Activated CD8-positive, alpha-beta T cell treated with anti-CD3 and anti-CD28 coated beads for 36 hours (primary cell): Measurements from ENCODE around the gene CDC42EP4. TPM values are rescaled to one million over a fixed set of nuclear protein-coding genes. Genes with fewer than 3 reads are reported as not detected.

ENCODE experiments used
- ATAC-seq: fragments of 200-7000 bp; cut with Tn5 transposase; one replicate; pipeline ENCODE4 v1.10.0; 2021; ENCODE audit warnings: mild to moderate bottlenecking, moderate library complexity
- CTCF ChIA-PET: fragments of 350-600 bp; sonication (Branson Sonifier 250); formaldehyde crosslinking; loops from one replicate; lab custom pipeline; 2021; ENCODE audit warnings: antibody characterized with exemption; lab: Charles Lee
- POLR2A ChIA-PET: fragments of 350-600 bp; sonication (Branson Sonifier 250); formaldehyde crosslinking; loops from one replicate; lab custom pipeline; 2021; ENCODE audit warnings: antibody characterized with exemption; lab: Charles Lee
- DNase-seq: peaks from one replicate; pipeline ENCODE4 v3.0.0-alpha.2; 2020
- H3K27ac Mint-ChIP-seq: one replicate; pipeline ENCODE4 v1.8.0; 2021; ENCODE audit warnings: mild to moderate bottlenecking, mixed read lengths
- H3K27me3 Mint-ChIP-seq: one replicate; pipeline ENCODE4 v1.8.0; 2021; ENCODE audit warnings: mixed read lengths
- H3K36me3 Mint-ChIP-seq: one replicate; pipeline ENCODE4 v1.8.0; 2021; ENCODE audit warnings: low read depth, mixed read lengths
- H3K4me1 Mint-ChIP-seq: one replicate; pipeline ENCODE4 v1.8.0; 2021; ENCODE audit warnings: low read depth, mixed read lengths
- H3K4me3 Mint-ChIP-seq: one replicate; pipeline ENCODE4 v1.8.0; 2021; ENCODE audit warnings: mild to moderate bottlenecking, moderate library complexity, mixed read lengths
- H3K9me3 Mint-ChIP-seq: one replicate; pipeline ENCODE4 v1.8.0; 2021; ENCODE audit warnings: mixed read lengths
- intact Hi-C: fragments of 100-400 bp; cut with micrococcal nuclease; formaldehyde crosslinking; loops from one replicate; pipeline ENCODE4 v1.10.0; 2022
- total RNA-seq, 2 experiments: library from RNA; stranded (reverse); gene quantifications; one replicate each; pipeline ENCODE4 v1.2.3, GENCODE V29; 2021
- TF ChIP-seq, protein P1 (sequence below): fragments of 200-600 bp; IDR thresholded peaks from one replicate; pipeline ENCODE4 v1.8.0; 2022; ENCODE audit warnings: antibody characterized with exemption, mild to moderate bottlenecking

The CDC42EP4 gene
- total RNA-seq, 2 experiments from 2014 or later = 0.72 to 1.1 TPM

DNA sequence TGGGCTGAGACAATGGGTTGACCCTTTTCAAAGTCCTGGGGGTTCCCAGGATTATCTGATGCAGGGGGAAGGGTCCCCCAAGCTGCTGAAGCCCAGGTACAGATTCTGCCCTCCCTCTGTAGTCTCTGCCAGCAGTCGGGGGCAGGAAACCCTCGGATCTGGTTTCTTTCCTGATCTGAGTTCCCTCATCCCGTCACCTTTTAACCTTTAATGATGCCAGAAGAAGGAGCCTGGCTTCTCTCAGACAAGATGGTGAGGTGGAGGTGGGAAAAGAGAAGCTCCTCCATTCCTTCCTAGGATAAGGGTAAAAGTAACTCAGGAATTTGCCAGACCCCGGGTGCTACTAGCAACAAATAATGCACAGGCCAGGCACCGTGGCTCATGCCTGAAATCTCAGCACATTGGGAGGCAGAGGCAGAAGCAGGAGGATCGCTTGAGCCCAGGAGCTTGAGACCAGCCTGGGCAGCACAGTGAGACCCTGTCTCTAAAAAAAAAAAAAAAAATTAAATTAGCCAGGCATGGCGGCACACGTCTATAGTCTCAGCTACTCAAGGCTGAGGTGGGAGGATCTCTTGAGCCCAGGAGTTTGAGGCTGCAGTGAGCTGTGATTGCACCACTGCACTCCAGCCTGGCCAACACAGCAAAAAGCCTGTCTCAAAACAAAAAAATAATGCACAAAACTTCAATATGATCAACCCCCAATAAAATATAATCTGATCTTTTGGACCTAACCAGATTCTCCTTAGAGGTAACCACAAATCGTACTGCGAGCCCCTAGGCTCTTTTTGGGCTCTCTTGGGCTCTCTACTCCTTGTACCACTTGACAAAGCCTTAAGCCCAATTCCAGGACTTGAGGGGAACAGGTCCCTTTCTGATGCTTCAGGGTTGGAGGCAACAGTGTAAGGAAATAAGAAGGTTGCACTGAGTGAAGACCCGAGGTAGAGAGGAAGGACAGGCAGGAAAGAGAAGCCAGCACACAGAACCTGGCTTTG is 5.7 kb downstream of the CDC42EP4 start:
- intact Hi-C loops = no loop called here
- Mint-ChIP-seq H3K36me3 (no peaks in the 10 kb centered on the region), H3K27ac (no peak overlapping the region), H3K4me1 (peaks cover 11% of the 10 kb centered on the region), H3K27me3 (peaks cover 13% of the 10 kb centered on the region), H3K4me3 (no peak overlapping the region), H3K9me3 (no peaks in the 10 kb centered on the region)
- TF ChIP-seq, protein P1, sequence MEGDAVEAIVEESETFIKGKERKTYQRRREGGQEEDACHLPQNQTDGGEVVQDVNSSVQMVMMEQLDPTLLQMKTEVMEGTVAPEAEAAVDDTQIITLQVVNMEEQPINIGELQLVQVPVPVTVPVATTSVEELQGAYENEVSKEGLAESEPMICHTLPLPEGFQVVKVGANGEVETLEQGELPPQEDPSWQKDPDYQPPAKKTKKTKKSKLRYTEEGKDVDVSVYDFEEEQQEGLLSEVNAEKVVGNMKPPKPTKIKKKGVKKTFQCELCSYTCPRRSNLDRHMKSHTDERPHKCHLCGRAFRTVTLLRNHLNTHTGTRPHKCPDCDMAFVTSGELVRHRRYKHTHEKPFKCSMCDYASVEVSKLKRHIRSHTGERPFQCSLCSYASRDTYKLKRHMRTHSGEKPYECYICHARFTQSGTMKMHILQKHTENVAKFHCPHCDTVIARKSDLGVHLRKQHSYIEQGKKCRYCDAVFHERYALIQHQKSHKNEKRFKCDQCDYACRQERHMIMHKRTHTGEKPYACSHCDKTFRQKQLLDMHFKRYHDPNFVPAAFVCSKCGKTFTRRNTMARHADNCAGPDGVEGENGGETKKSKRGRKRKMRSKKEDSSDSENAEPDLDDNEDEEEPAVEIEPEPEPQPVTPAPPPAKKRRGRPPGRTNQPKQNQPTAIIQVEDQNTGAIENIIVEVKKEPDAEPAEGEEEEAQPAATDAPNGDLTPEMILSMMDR = no peak
- ATAC-seq (no peak), DNase-seq (no peak)
- POLR2A ChIA-PET = no interaction called here
- CTCF ChIA-PET = interaction anchor here (0.9 to 2.1 kb wide), 2 partner anchors 64 to 79 kb away, joined by 3 to 6 read pairs; no protein-coding TSS in a partner anchor

DNA sequence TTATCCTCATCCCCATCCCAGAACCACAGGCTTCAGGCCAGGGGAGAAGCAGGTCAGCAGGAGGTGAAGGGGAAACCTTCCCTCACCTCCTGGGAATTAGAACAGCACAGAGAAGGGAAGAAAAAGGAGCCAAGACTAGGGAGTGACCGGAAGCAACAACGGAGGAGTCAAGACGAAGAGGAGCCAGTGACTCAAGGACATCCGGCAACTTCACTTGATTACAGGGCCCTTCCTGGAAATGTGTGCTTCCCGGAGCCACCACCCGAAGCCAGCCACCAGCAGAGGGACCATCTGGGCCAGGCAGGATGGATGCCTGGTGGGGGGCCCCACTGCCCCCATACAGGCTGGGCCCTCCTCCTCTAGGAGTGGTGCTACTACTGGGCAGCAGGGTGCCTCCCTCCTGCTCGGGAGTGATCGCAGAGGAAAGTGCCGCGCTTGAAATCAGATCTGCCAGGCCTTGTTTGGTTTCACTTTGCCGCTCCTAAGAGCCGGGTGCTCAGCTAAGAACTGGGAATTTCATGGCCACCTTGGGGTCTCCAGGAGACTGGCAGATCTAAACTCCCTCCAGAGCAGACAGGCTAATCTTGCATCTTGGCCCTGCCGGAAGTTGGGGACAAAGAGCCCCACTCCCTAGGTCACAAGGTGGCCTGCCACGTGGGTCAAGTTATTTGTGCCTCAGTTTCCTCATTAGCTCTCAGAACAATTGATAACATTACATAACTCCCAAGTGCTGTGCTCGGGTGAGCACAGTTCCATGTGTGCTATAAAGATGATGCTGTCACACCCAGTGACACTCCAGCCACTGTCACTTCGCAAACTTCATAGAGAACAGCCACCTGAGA is 6.6 kb downstream of the CDC42EP4 start:
- H3K36me3 Mint-ChIP-seq = no peaks in the 10 kb centered on the region
- H3K27ac Mint-ChIP-seq = no peak overlapping the region
- H3K27me3 Mint-ChIP-seq = peaks cover 13% of the 10 kb centered on the region
- DNase-seq = no peak
- H3K4me1 Mint-ChIP-seq = peaks cover 8% of the 10 kb centered on the region
- CTCF ChIA-PET = interaction anchor here (0.9 to 2.1 kb wide), 2 partner anchors 65 to 78 kb away, joined by 3 to 6 read pairs; no protein-coding TSS in a partner anchor
- no peak for ATAC-seq
- H3K9me3 Mint-ChIP-seq = no peaks in the 10 kb centered on the region
- H3K4me3 Mint-ChIP-seq = no peak overlapping the region
- POLR2A ChIA-PET = no interaction called here
- intact Hi-C loops = no loop called here
- TF ChIP-seq, protein P1 = no peak

DNA sequence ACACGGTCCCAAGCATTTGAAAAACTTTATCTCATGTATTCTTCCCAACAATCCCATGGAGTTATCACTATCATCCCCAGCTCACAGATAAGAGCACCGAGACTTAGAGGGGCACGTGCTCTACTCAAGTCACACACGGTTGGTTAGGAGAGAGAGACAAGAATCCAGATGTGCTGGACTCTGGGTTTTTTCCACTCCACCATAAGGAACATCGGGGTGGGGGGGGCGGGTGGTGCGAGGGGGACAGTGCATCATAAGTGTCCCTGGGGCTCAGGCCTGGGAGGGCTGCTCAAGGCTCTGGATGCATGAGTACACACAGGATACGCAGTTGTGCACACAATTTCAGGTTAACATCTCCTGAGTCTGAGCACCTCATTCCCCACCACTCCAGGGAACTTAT is 7.4 kb downstream of the CDC42EP4 start:
- H3K4me3 Mint-ChIP-seq = no peak overlapping the region
- intact Hi-C loops = no loop called here
- no peaks in the 10 kb centered on the region for H3K9me3 Mint-ChIP-seq
- TF ChIP-seq, protein P1 = no peak
- ATAC-seq (no peak), DNase-seq (no peak)
- H3K27ac Mint-ChIP-seq = no peak overlapping the region
- peaks cover 2% of the 10 kb centered on the region for H3K4me1 Mint-ChIP-seq
- peaks cover 13% of the 10 kb centered on the region for H3K27me3 Mint-ChIP-seq
- CTCF ChIA-PET = no interaction called here
- POLR2A ChIA-PET = no interaction called here
- H3K36me3 Mint-ChIP-seq = no peaks in the 10 kb centered on the region

DNA sequence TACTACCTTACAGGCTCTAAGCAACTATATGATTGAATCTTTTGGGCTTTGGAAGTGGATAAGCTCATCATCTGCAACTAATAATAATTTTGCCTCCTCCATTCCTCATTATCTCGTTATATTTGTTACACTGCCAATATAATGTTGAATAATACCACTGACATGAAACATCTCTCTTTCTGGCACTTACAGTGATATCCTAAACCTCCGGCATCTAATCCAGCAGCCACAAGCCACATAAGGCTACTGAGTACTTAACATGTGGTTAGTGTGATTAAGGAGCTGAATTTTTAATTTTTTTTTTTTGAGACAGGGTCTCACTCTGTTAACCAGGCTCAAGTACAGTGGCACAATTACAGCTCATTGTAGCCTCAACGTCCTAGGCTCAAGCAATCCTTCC is 9.6 kb downstream of the CDC42EP4 start:
- intact Hi-C loops = no loop called here
- Mint-ChIP-seq H3K27me3 (peaks cover 11% of the 10 kb centered on the region), H3K4me3 (no peak overlapping the region), H3K36me3 (no peaks in the 10 kb centered on the region), H3K4me1 (no peaks in the 10 kb centered on the region), H3K27ac (no peak overlapping the region), H3K9me3 (no peaks in the 10 kb centered on the region)
- TF ChIP-seq, protein P1 = no peak
- DNase-seq = no peak
- POLR2A ChIA-PET = no interaction called here
- ATAC-seq = no peak
- CTCF ChIA-PET = interaction anchor here (1.8 kb wide), 1 partner anchor 8 kb away, joined by 6 read pairs; no protein-coding TSS in a partner anchor
